GM18498 (cell line): ENCODE measurements around the gene FAAP20.

Experiments
- ATAC-seq: cut with Tn5 transposase; IDR thresholded peaks from one replicate; pipeline ENCODE4 v1.9.1; 2021; ENCODE audit warnings: mild to moderate bottlenecking, moderate library complexity; ENCODE audit not compliant: unreplicated experiment

The FAAP20 gene, protein sequence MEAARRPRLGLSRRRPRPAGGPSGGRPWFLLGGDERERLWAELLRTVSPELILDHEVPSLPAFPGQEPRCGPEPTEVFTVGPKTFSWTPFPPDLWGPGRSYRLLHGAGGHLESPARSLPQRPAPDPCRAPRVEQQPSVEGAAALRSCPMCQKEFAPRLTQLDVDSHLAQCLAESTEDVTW

DNA sequence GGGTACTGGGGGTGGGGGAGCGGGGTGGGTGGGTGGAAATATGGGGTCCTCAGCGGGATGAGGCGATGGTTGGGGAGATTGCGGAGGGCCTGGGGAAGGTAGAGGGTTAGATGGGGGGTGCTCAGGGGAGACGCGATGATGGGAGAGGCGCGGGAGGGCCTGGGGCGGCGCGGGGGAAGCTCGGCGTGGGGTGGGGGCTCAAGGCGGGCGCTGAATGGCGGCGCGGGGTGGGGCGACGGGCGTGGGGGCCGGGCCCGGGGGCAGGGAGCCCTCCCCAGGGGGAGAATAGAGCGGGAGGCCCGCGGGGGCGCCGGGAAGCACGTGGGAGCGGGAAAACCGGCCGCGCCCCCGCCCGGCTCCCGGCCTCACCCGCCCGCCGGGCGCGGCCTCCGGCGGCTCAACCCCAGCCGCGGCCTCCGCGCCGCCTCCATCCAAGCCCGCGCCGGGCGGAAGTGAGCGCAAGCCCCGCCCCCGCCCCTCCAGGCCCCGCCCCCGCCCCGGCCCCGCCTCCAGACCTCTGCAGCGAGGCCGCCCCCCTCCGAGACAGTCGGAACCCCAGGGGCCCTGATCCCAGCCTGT lies at the start of gene FAAP20:
FAAP20 (minus strand) TSS at position 454 of the 579 bp plus-strand sequence; CDS start at position 431, 23 bp downstream.
- ATAC-seq = peak; percentile 53

DNA sequence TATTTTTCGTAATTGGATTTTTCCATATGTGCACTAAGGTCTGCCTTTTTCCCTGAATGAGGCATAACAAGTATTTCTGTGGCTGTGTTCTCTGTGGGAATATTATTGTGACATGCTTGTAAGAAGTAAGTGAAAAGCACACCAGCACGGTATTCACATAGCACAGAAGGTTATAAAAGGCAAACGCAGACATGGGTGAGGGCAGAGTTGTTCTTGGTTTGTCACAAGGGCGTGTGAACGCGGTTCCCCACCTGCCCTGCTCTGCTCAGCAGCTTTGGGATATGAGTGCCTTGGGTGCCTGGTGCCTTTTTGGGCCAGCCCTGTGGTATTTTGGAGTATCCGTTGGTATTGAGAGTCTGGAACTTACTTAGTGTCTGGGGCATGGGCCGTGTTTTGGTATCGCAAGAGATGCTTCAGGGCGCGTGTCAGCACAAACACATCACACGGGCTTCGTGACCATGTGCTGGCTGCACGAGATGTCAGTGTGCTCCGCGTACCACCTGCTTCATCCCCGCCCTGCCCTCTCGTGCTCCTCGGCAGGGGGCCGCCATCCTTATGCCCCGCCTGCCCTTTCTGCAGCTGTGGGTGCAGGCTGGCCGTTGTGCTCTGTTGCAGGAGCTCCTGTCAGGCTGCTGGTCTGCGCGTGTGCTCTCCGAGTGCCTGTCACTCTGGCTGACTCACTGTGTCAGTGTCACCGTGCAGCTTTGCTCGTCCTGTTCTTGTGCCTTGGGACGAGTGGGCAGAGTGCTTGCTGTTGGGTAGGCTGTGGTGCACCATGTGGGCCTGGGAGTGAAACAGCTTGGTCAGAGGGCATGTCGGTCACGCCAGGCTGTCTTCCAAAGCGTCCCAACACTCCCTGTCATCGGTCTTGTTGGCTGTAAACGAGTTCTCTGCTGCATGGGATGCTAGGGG lies 48.5 kb upstream of the FAAP20 start:
- no peak for ATAC-seq

DNA sequence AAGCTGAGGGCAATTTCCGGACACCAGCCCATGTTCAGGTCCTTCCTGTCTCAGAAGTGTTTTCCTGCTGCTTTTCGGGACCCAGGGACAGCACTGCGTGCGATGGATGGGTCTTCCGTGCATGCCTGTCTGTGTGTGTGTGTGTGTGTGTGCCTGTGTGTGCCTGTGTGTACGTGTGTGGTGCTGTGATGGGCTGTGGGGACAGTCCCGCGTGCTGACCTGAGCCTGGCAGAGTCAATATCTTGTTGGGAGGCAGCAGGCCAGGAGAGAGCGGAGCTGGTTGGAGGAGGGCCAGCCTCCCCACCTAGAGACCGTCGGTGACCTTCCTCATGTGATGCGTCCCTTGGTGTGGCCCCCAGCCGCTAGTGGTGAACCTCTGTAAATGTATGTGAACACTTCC lies 47.2 kb upstream of the FAAP20 start:
- no peak for ATAC-seq

DNA sequence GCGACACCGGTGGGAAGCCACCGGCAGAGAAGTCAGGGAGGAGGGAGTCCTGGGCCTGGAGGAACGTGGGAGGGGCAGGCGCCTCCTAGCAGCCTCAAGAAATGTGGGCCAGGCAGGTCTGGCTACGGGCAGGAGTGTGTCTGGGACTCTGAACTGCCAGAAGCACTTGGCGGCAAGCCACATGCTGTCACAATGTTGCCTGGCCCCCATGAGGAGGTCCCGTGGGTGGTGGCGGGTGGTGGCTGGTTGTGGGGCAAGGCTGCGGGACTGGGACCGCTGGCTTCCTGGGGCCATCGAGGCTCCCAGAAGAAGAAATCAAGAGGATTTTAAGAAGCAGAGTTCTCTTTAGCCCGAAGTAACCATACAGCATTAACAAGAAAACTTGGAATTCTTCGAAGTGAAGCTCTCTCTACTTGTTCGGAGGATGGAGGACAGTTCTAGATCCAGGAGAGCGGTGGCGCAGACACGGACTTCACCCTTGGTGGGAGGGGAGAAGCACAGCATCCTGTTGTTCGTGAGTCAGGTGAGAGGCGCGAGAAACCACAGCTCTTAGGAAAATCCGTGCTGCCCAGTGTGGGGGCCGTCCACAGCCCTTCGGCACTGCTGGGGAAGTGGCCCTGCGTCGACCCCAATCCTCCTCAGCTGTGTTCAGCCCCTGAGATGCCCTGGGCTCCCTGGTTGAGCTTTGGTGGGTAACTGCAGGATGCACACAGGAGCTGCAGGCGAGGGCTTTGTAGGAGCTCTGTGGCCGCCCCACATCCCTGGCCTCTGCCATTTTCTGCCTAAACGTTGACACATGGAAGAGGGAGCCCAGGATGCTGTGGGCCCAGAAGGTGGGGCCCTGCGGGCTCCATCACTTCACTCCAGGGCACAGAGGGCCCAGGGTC lies 45.9 kb upstream of the FAAP20 start:
- ATAC-seq = no peak

DNA sequence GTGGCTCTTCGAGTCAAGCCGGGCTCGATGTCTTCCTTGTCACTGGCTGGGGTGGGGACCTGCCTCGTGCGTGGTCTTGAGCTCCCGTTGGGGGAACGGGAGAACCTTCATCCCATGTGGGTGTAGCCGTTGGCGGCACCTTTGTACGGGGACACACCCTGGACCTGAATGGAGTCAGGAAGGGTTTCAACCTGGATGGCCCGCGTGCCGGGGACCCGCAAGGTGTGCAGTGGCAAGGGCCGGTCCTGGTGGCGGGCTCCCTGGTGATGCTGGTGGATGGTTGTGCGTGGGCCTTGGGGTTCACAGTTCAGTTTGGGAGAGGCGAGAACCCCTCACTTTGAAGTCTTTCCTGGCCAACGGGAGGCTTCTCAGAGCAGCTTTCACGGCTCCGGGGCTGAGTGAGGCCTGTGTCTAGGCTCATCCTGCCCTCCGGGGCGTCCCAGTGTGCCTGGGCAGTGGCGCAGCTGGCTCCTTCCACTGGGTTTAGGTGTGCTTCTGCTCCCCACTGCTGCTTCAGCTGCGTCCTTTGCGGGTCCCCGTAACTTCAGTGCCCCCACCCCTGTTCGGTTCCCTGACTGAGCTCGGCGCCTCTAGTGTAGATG lies 44.9 kb upstream of the FAAP20 start:
- no peak for ATAC-seq

DNA sequence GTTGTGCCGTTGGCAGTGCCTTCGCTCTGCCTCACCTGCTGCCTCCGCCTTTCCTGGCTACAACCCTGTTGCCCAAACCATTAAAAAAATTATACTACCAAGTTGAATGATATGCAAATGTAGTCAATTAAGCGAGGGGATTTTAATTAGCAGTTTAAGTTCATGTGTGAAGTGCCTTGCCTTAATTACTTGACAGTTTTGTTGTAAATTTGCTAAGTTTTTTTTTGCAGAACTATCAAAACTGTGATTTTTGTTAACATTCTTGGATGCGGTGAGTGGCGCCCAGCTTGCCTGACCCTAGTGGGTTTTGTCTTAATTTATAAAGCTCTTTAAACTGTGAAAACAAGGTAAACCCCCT lies 44.4 kb upstream of the FAAP20 start:
- ATAC-seq = no peak

DNA sequence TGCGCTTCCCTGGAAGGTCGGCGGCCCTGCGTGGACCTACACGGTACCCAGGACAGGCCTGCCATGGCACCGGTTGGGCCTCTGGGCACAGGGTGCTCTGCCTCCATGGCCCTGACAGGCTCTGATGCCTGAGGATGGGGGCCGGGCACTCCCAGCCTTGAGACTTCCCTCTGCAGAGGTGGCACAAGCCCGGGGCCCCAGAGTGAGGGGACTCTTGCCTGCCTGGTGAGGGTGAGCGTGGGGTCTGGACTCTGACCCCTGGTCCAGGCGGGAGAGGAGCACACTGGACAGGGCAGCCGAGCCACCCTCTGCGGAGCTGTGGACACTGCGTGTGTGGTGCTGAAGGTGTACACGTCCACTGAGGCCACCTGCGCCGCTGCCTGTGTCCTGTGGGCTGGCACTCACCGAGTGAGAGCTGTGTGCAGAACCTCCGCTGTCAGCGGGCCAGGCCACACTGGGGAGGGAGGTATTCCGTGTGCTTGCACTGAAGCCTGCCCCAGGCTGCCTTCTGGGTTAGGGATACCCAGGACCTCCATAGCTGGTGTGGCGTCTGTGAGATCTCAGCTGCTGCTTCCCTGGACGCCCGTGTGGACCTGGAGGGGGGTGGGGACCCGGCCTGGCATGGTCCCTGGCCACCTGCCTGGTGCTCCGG lies 43.9 kb upstream of the FAAP20 start:
- ATAC-seq = no peak

DNA sequence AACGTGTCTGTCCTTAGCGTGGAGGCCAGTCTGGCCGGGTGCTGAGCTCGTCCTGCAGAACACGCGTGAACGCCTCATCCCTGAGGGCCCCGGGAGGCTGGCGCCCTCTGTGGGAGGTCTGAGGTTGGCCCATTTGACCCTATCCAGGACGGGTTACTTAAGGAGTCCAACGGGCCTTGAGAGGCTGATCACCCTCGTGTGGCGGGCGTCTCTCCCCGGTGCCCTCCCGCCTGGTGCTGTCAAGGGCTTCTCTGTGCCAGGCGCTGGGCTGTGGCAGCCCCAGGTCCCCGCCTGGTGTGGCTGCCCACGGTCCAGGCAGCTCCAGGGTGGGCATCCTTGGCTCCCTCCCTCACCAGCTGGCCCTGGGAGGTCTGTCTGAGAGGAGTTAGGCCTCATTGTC lies 43.2 kb upstream of the FAAP20 start:
- no peak for ATAC-seq

DNA sequence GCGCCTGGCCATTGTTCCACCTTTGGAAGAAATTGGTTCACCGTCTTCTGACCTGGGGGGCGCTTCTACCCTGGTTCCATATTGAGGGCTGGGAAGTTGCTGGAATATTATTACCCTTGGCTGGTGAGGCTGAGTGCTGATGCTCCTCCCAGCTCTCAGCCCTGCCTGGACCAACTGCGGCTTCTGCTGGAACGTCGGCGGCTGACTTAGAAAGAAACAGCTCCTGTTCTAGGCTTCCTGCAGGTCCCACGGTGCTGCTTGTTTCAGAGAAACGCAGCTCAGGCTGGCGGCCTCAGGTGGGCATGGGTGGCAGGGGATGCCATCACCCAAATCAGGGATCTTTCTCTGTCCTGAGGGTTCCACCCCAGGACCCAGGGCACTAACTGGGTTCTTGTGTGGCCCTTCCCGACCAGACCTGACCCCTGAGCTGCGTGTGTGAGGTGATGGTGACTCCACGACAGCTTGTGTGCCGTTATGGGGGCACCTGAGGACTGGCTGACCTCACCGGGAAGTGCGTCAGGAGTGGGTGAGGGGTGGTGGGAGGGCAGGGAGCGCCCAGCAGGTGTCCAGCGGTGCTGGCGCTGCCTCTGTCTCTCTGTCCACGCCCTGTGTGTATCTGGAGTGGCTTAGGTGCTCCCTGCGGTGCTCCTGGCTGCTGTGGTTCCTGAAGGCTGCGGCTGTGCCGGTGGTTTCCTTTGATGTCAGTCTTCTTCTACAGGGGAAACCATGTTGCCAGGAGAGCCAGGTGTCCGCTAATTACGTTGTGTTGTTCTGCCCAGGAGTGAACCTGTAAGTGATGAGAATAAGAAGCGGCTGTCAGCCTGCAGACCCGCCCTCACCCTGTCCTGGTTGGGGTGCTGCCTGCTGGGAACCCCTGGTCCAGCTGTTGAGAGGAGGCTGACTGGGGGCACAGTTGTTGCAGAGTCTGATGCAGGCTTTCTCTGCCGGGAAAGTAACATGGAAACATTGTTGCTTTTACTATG lies 42.4 kb upstream of the FAAP20 start:
- no peak for ATAC-seq

DNA sequence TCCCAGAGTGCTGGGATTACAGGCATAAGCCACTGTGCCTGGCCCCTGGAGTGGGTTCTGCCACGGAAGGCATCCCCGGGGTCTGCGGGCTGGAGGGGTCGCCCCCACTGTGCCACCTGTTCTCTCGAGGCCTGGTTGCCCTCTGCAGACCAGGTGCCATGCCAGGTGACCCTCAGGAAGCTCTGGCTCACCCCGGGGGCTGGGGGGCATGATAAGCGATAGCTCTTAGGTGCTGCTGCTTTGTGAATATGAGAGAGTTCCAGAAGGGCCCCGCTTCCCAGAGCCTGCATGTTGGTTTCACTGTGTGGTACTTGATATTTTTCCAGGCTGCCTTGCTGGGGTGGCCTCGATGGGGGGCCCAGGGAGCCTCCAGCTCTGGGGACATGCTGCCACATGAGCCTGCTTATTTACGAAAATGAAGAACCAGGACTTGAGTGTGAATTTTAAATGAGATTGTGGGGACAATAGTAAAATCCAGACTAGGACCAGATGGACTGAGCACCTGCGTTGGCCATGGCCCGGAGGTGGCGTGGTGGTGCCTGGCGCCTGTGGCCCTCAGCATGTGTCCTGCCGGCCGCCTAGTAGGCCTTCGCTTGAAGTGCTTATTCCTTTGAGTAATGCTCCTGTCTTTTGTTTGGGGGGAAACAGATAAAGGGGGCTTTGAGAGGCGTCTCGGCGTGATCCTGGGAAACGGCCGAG lies 40.9 kb upstream of the FAAP20 start:
- ATAC-seq = no peak

DNA sequence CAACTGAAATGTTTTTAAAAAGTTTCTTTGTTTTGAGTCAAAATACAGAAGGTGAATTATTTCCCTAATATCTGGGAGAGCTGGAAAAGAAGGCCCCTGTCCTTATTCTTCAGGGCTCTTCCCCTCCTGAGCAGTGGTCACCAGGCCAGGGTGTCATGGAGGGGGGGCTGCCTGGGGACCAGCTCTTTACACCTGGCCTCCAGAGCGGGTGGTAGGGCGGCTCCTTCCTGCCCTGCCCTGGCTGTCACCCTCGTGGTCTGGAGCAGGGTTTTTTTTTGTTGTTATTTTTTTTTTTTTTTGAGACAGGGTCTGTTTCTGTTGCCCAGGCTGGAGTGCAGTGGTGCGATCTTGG lies 40.2 kb upstream of the FAAP20 start:
- ATAC-seq = no peak

DNA sequence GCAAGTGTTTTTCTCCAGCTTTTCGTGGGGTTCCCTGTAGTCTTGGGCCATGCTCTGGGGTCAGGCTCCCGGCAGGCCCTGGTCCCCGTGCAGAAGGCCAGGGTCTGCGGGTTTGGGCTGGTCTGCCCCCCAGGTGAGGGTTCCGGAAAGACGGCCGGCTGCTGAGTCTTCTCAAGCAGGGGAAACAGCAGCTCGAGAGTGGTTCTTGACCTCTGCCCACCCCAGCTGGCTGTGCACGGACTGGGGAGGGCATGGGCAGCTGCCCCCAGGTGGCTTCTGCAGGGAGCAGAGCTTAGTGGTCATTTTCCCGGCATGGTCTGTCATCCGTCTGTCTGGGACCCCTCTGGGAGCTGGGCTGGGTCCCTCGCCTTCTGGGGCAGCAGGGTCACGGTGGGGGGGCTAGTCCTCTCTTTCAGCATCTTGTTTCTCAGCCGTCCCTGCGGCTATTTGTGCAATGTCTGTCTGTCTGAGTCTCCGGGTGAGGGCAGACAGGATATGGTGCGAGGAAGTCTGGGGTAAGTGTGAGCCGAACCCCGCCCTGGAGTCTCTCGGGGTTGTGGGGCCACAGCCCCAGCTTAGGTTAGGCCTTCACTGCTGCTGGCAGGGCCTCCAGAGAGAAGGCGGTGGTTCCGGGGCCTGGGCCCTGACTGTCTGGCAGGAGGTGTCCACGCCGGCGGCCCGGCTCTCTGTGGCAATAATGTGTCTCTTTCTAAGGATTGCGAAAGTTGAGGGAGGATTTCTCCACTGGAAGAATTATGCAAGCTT lies 39.6 kb upstream of the FAAP20 start:
- ATAC-seq = no peak

DNA sequence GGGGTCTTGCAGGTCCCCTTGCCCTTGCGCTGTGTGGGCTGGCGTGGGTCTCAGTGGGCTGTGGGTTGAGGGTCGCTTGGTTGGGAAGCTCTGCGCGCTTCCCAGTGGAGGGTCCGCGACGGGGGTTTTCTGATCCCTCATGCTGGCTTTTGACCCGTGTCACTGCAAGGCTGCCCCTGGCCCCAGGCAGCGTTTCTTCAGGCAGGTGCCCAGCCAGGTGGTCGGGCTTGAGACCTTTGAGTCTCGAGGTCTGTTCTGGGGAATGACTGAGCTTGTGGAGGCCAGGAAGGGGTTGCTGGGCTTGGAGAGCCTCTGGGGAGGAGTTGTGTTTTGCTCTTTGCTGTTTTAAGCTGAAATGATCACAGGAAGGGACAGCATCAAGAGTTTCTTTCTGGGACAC lies 38.9 kb upstream of the FAAP20 start:
- no peak for ATAC-seq

DNA sequence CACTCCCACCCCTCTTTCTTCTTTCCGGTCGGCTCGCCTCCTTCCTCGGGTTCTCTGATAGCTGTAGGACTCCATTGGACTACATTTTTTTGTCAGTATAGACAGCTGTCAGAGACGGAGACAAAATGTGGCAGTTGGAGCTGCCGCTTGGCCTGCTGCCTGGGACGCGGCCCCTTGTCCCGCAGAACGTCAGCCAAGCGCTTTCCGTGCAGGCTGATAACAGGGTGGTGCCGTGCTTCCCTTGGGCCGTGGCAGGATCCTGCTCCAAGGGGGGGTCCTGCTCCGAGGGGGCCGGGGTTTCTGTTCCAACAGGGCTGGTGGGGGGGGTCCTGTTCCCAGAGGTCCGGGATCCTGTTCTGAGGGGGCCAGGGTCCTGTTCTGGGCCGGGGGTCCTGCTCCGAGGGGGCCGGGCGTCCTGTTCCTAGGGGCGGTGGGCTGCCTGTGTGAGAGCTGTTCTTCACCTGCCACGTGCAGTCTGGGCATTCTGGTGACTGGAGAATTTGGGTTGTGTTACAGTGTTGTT lies 38.4 kb upstream of the FAAP20 start:
- no peak for ATAC-seq

DNA sequence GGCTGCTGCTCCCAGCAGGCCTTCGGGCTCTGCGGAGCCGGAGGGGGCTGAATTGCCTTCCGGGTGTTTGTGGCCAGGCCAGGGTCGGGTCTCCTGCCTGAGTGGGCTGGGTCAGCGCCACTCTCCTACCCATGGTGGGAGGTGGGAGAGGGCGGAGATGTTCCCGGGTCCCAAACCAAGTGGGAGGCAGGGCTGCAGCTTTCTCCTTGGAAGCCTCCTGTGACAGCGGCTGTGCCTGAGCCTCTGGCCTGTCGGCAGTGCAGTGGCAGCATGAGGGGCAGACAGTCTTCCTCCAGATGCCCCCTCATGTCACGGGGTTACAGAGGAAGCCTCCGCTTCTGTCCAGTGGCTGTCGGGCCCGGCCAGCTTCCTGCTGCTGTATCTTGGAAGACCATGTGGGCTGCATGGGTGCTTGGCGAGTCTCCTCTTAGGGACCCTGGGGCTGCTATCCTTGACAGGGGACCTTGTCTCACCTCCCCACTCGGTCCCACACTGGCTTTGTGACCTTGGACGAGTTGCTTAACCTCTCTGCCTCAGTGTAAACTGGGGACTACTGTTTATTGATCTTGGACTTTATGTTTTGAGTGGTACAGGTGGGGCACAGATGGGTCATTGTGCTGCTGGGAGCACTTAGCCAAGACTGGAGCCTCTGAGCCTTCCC lies 37.8 kb upstream of the FAAP20 start:
- no peak for ATAC-seq

DNA sequence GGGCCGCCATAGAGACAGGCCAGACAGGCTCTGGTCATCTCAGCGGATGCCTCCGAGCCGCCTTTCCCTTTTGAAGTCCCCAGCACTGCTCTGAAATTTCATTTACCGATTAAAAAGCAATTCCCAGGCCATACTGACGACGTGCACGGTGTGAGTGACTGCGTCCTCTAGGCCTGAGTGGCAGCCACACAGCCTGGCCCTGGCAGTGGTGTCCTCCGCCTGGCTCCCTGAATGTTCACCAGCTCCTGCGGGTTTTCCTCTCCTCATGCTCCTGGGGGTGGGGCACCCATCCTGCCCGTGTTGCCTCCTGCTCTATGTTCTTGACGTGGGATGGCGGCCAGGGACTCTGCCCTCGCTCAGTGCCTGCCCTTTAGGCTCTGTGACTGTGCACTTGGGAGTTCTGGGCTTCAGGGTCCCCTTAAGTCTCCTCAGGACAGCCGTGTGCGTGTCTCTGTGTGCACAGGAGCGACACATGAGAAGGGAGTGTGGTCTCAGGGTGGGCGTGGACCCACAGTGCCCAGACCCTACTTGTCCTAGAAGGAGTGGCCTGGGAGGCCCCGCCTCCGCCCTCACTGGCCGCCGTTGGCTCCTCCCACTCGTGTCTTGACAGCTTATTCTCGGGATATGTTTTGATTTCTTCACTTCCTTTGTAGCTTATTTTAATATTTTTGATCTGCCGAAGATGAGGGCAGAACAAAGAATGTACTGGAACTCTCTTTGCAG lies 37.1 kb upstream of the FAAP20 start:
- no peak for ATAC-seq
